GM18520 (cell line): ENCODE results near the gene AQP5.
A peak's percentile ranks its signal among the peaks of the same experiment; 100 is the strongest.

Source experiments
- ATAC-seq: cut with Tn5 transposase; IDR thresholded peaks from one replicate; pipeline ENCODE4 v1.9.1; 2021; ENCODE audit not compliant: unreplicated experiment

Gene AQP5

GRCh38 chr12:49963976-49964815 is 2.5 kb downstream of the AQP5 start:
- no peak for ATAC-seq

GRCh38 chr12:49964849-49965624 is 3.4 kb downstream of the AQP5 start:
- ATAC-seq: no peak

- ATAC-seq: no peak
Observed at GRCh38 chr12:49965836-49966235, 4.2 kb downstream of the AQP5 start.

GRCh38 chr12:49966511-49967041 is 4.9 kb downstream of the AQP5 start:
- ATAC-seq: no peak

- ATAC-seq: peak; percentile 54
Observed at GRCh38 chr12:49967042-49967776, 5.5 kb downstream of the AQP5 start.

GRCh38 chr12:49967777-49968250 is 6.1 kb downstream of the AQP5 start:
- peak; percentile 7 for ATAC-seq

GRCh38 chr12:49968471-49968870 is 6.8 kb downstream of the AQP5 start:
- no peak for ATAC-seq

- ATAC-seq: no peak
Observed at GRCh38 chr12:49969027-49969426, 7.4 kb downstream of the AQP5 start.

- no peak for ATAC-seq
Observed at GRCh38 chr12:49969651-49970429, 8.2 kb downstream of the AQP5 start.

- no peak for ATAC-seq
Observed at GRCh38 chr12:49970658-49971057, 9.0 kb downstream of the AQP5 start.

GRCh38 chr12:49971141-49971540 is 9.5 kb downstream of the AQP5 start:
- ATAC-seq: no peak

GRCh38 chr12:49972129-49972528 is 10.5 kb downstream of the AQP5 start:
- no peak for ATAC-seq

GRCh38 chr12:49972641-49973360 is 11.1 kb downstream of the AQP5 start, which contains the start of gene AQP6:
AQP6 (plus strand) TSS chr12:49972947; CDS start chr12:49973174, 227 bp downstream.
- ATAC-seq: no peak

- ATAC-seq: no peak
Observed at GRCh38 chr12:49973361-49973830, 11.7 kb downstream of the AQP5 start.

GRCh38 chr12:49974231-49974675 is 12.6 kb downstream of the AQP5 start:
- no peak for ATAC-seq

GRCh38 chr12:49974677-49975317 is 13.1 kb downstream of the AQP5 start:
- no peak for ATAC-seq

- ATAC-seq: no peak
Observed at GRCh38 chr12:49975318-49975761, 13.7 kb downstream of the AQP5 start.

- no peak for ATAC-seq
Observed at GRCh38 chr12:49976557-49976956, 14.9 kb downstream of the AQP5 start.

- ATAC-seq: no peak
Observed at GRCh38 chr12:49978125-49978524, 16.5 kb downstream of the AQP5 start.
